HepG2 (cell line): ENCODE measurements around the gene HAUS1. TPM values are rescaled to one million over a fixed set of nuclear protein-coding genes. Genes with fewer than 3 reads are reported as not detected.
A peak's percentile ranks its signal among the peaks of the same experiment; 100 is the strongest.

ENCODE experiments used
- ATM ChIP-seq: fragments of 450-650 bp; IDR thresholded peaks from 2 replicates; pipeline ENCODE4 v1.7.1; 2017; ENCODE audit warnings: mild to moderate bottlenecking, borderline replicate concordance
- DMAP1 ChIP-seq: IDR thresholded peaks from 2 replicates; pipeline ENCODE4 v1.6.1; 2016
- DMTF1 ChIP-seq: sonication (generic); formaldehyde crosslinking; IDR thresholded peaks from 2 replicates; pipeline ENCODE4 v1.4.0; 2020; ENCODE audit warnings: mild to moderate bottlenecking, missing genetic modification reagents
- EP300 ChIP-seq, 3 experiments: sonication (generic) in 1 of 3; formaldehyde crosslinking in 1 of 3; IDR thresholded peaks; 2 replicates each; pipeline versions ENCODE4 v1.5.1 to v1.6.1; 2011 to 2020; ENCODE audit warnings: low read depth in 2 of 3, low read length in 2 of 3, borderline replicate concordance in 1 of 3, improper control_type of control experiment in 1 of 3, mild to moderate bottlenecking in 1 of 3, missing genetic modification reagents in 1 of 3, moderate library complexity in 1 of 3
- GABPA ChIP-seq, 2 experiments: IDR thresholded peaks; 2 replicates each; pipeline ENCODE4 v1.6.1; 2011 to 2016; ENCODE audit warnings: low read depth in 2 of 2, low read length in 1 of 2, missing biosample characterization in 1 of 2, missing genetic modification characterization in 1 of 2
- HDAC1 ChIP-seq: sonication (generic); formaldehyde crosslinking; IDR thresholded peaks from 2 replicates; pipeline ENCODE4 v1.5.1; 2020; ENCODE audit warnings: mild to moderate bottlenecking, missing genetic modification reagents
- KLF16 ChIP-seq, 2 experiments: sonication (generic) in 1 of 2; formaldehyde crosslinking in 1 of 2; IDR thresholded peaks; 2 replicates each; pipeline versions ENCODE4 v1.6.1 to v1.8.0; 2016 to 2023; ENCODE audit warnings: missing genetic modification reagents in 2 of 2, missing compliant biosample characterization in 1 of 2
- MIER2 ChIP-seq: IDR thresholded peaks from 2 replicates; pipeline ENCODE4 v1.6.1; 2016; ENCODE audit warnings: missing biosample characterization, missing genetic modification reagents
- MYC ChIP-seq: sonication (generic); formaldehyde crosslinking; IDR thresholded peaks from 2 replicates; pipeline ENCODE4 v1.9.0; 2021; ENCODE audit warnings: missing genetic modification reagents, borderline replicate concordance
- NAIF1 ChIP-seq: sonication (generic); formaldehyde crosslinking; IDR thresholded peaks from 2 replicates; pipeline ENCODE4 v1.5.0; 2020; ENCODE audit warnings: mild to moderate bottlenecking, missing genetic modification reagents, borderline replicate concordance
- PBX3 ChIP-seq: sonication (generic); formaldehyde crosslinking; IDR thresholded peaks from 2 replicates; pipeline ENCODE4 v1.8.1; 2023; ENCODE audit warnings: missing genetic modification reagents, inconsistent platforms, borderline replicate concordance
- SAP130 ChIP-seq: IDR thresholded peaks from 2 replicates; pipeline ENCODE4 v1.6.1; 2016; ENCODE audit warnings: low read depth
- SRSF9 ChIP-seq: fragments of 200-400 bp; formaldehyde crosslinking; IDR thresholded peaks from 2 replicates; pipeline ENCODE4 v1.6.1; 2018; ENCODE audit warnings: borderline replicate concordance, mild to moderate bottlenecking, low read depth, low read length; ENCODE audit not compliant: insufficient read depth, poor library complexity, severe bottlenecking
- TBP ChIP-seq: sonication (generic); formaldehyde crosslinking; IDR thresholded peaks from 2 replicates; pipeline ENCODE4 v1.5.0; 2020; ENCODE audit warnings: missing genetic modification reagents
- TFDP2 ChIP-seq: sonication (generic); formaldehyde crosslinking; IDR thresholded peaks from 2 replicates; pipeline ENCODE4 v1.4.0; 2020; ENCODE audit warnings: missing genetic modification reagents
- THAP11 ChIP-seq: IDR thresholded peaks from 2 replicates; pipeline ENCODE4 v1.6.1; 2016; ENCODE audit warnings: missing biosample characterization, missing genetic modification reagents
- THAP9 ChIP-seq: sonication (generic); formaldehyde crosslinking; IDR thresholded peaks from 2 replicates; pipeline ENCODE4; 2020; ENCODE audit warnings: missing genetic modification reagents, mild to moderate bottlenecking, borderline replicate concordance
- XBP1 ChIP-seq: sonication (generic); formaldehyde crosslinking; IDR thresholded peaks from 2 replicates; pipeline ENCODE4 v1.5.0; 2020; ENCODE audit warnings: missing genetic modification reagents
- ZKSCAN1 ChIP-seq: fragments of 150-350 bp; IDR thresholded peaks from 2 replicates; pipeline ENCODE4 v1.6.1; 2014; ENCODE audit warnings: low read length
- ZNF670 ChIP-seq: sonication (generic); formaldehyde crosslinking; IDR thresholded peaks from 2 replicates; pipeline ENCODE4 v1.8.0; 2022; ENCODE audit warnings: mild to moderate bottlenecking, missing genetic modification reagents, borderline replicate concordance
- ZNF709 ChIP-seq: sonication (generic); formaldehyde crosslinking; IDR thresholded peaks from 2 replicates; pipeline ENCODE4 v1.5.0; 2020; ENCODE audit warnings: mild to moderate bottlenecking, missing genetic modification reagents
- ZNF775 ChIP-seq: sonication (generic); formaldehyde crosslinking; IDR thresholded peaks from 2 replicates; pipeline ENCODE4 v1.4.0; 2020; ENCODE audit warnings: missing genetic modification reagents, mild to moderate bottlenecking, moderate library complexity, borderline replicate concordance
- ZNF83 ChIP-seq: sonication (generic); formaldehyde crosslinking; IDR thresholded peaks from 2 replicates; pipeline ENCODE4 v1.4.0; 2020; ENCODE audit warnings: missing genetic modification reagents, mild to moderate bottlenecking, borderline replicate concordance
- polyA plus RNA-seq, 8 experiments: library from polyadenylated mRNA; depleted of rRNA in 3 of 8; stranded (reverse) in 7 of 8; unstranded in 1 of 8; fragments of >200 nt; fragmentation: Illumina TruSeq in 4 of 8; extraction: Trizol in 4 of 8; gene quantifications; 2 replicates each; pipeline versions ENCODE4 v1.2.1 to v1.2.3, GENCODE V29; 2011 to 2016; ENCODE audit warnings: low read depth in 4 of 8, missing spikeins in 1 of 8, mixed read lengths in 1 of 8; ENCODE audit not compliant: insufficient read depth in 1 of 8
- total RNA-seq, 5 experiments: library from RNA; depleted of rRNA; stranded (reverse); fragments of >200 nt; fragmentation: Illumina TruSeq; extraction: Trizol; gene quantifications; 2 replicates each; pipeline ENCODE4 v1.2.3, GENCODE V29; 2016; ENCODE audit warnings: low read depth in 1 of 5

HAUS1 gene
- total and polyA plus RNA-seq, 2 of the 13 experiments (the other 11 are each of a cell fraction or from before 2014, with no cell fraction given): 20.6 to 59.2 TPM

- TF ChIP-seq DMAP1 (CRISPR knock-in tag) (no peak), DMTF1 (0 out of 2 replicates have a peak, but pooled peaks have one; percentile 20), HDAC1 (CRISPR knock-in tag) (peak; percentile 46; the same call in 1 of the 2 replicates), THAP11 (CRISPR knock-in tag) (no peak), KLF16 (CRISPR knock-in tag; IDR thresholded peaks at IDR 0.05) (no peak), ZNF83 (CRISPR knock-in tag) (0 out of 2 replicates have a peak, but pooled peaks have one; percentile 49), ZNF670 (CRISPR knock-in tag) (no peak), ZKSCAN1 (no peak), SRSF9 (no peak), ZNF775 (CRISPR knock-in tag) (no peak), THAP9 (peak; percentile 38; the same call in 1 of the 2 replicates), ZNF709 (CRISPR knock-in tag) (no peak), EP300 (IDR thresholded peaks at IDR 0.05; ENCODE audit: low read depth in 2 of 2, low read length in 2 of 2) (no peak), EP300 (CRISPR knock-in tag; IDR thresholded peaks at IDR 0.05; ENCODE audit: borderline replicate concordance) (no peak), MIER2 (no peak), NAIF1 (CRISPR knock-in tag) (no peak), TBP (CRISPR knock-in tag) (no peak), SAP130 (CRISPR knock-in tag) (peak; percentile 44; the same call in 1 of the 2 replicates), ATM (no peak), MYC (no peak), TFDP2 (CRISPR knock-in tag) (no peak), GABPA (IDR thresholded peaks at IDR 0.05; ENCODE audit: low read depth, low read length) (no peak), GABPA (CRISPR knock-in tag; IDR thresholded peaks at IDR 0.05; ENCODE audit: low read depth) (no peak), PBX3 (no peak), XBP1 (CRISPR knock-in tag) (no peak)
Measured at GRCh38 chr18:46169464-46169941, 65.3 kb downstream of the HAUS1 start (continued).
